GM19193 (cell line): ENCODE results near the gene RAB37.

ENCODE experiments used
- POLR2A ChIP-seq: IDR thresholded peaks from 4 replicates; pipeline ENCODE4 v1.6.1; 2011; ENCODE audit not compliant: insufficient read depth, insufficient read length; ENCODE audit errors: extremely low read depth

The RAB37 gene

DNA sequence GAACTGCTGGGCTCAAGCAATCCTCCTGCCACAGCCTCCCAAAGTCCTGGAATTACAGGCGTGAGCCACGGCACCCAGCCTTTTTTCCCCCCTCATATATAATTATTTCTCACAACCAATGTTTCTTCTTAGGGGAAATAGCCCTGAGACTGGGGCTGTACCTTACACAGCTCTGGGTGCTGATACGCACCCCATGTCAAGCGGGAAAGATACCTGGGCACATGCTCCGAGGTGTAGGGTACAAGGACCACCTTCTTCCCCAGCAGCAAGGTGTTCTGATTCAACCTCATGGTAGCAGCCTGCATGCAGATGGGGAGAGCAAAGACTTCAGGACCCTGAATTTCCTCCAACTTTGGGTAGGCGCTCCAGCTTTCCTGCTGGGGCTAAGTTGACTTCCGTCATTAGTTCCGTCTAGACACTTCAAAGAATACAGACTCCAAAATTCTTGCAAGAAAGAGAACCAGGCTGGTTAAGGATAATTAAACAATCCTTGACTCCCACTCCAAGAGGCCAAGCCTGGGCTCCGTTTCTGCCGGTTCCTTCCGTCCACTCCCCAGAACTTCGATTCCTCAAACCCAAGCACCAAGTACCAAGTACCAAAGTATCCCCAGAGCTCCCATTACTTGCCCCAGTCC lies 38.5 kb downstream of the RAB37 start:
- no peak for TF ChIP-seq POLR2A

DNA sequence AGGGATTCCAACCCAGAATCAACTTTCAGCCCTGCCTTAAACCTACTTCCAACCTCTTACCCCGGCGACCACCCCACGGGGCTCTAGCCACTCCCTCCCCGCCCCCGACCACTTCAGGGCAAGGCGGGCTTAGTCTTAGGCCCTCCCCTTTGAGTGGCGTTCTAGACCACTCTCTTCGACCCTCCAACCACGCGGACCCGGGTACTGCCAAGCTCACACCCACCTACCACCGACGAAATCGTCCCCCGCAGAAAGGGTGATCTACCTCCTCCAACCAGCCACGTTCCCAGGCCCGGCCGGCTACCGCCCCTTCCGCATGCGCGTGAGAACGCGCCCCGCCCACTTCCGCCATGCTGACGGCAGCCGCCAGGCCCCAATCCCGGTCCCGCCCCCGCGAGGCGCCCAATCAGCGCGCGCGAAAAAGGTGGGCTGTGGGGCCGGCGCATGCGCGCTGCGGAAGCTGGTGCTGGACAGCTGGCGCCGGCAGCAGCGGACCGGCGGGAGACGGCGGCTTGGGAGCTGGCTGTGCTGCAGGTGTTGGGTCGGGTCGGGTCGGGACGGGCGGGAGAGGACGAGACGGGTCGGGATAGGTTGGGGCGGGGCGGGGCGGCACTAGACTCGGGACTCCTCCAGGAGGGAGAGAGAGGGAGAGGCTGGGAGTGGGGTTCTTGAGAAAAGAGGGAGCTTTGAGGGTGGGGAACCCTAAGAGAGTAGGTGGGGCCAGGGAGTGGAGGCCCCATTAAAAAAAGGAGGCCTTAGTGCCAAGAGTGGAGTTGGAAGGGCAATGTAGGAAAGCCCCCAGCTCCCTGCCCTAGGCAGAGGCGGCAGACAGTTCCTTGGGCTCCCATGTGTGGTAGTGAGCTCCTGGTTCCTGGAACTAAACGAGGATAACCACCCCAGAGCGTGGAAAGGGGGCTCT lies 39.2 kb downstream of the RAB37 start, which contains the start of gene NAT9:
Gene NAT9, minus strand, starts transcription at position 302 of the 919 bp plus-strand sequence. CDS start 647 bp downstream, outside the sequence.
- TF ChIP-seq POLR2A: peak; percentile 85

DNA sequence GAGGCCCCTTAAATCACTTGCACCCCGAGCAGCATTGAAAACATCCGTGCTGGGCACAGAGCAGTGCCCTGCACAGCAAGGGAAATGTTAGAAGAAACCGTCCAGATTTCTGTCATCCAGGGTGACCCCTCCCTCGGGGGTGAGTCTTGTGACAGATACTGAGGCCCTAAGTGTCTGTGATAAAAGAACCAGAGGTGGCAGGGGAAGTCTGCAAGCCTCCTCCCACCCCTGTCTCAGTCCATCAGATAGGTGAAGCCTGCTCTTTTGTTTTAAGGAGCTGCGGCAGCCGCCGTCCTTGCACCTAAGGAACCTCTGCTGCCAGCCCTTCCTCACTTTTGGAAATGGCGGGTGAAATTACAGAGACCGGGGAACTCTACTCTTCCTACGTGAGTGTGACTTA lies 39.9 kb downstream of the RAB37 start:
- TF ChIP-seq POLR2A: no peak

DNA sequence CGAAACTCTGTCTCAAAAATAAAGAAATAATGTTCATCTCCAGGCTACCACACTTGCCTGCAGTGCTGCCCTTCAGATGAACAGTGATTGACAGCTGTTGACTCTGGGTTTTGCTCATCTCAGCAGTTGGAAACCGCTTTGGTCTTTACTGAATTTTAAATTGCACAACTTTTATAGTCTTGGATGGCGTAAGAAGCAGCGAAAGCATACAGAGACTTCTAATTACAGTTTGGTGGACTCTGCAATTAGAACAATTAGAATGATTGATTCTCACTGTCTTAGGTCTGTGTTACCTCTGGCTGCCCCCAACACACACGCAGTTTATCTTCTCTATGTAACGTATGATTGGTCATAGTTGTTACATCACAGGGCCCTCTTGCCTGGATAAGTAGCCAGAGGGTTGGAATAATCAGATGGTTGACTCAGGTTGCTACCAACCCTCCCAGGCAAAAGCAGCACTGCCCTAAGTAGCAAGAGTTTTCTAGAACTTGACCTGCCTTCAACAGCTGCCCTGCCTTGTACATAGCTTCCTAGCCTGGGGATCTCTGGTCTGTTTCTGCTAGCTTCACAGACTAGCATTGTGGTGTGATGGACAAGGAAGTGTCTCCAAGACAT lies 41.0 kb downstream of the RAB37 start:
- TF ChIP-seq POLR2A: no peak

DNA sequence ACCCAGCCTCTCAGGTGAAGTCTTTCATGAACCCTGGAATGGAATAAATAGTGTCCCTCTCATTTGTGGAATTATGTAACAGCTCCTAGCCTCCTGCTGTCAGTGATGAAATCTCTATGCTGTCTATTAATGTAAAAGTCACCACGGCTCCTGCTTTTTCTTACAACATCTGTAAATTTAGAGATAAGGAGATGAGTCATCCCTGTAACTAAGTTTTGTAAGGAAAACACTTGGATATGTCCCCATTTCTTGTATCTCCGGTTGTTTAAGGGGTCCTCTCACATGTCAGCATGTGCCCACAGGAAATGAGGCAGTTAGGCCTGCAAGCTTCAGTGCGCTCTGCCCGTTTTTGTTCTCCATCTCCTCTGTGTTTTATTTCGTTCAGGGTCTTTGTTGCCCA lies 41.9 kb downstream of the RAB37 start:
- TF ChIP-seq POLR2A: no peak

DNA sequence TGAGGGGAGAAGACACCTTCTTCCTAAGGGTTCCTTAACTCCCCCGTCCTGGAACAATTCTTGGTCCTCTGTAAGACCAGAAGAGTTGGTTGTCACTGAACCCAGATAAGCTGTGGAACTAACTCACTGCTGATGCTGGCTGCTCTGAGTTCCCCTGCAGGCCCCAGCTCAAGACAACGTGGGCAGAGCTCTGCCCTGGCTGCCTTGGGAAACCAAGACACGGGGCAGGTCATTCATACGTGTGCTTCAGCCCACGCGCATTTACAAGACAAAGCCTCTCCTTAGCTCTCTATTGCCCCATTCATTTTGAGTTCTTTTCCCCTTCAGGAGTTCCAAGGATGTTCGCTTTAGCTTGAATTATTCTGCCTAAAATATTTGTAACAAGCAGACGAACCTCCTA lies 42.4 kb downstream of the RAB37 start:
- no peak for TF ChIP-seq POLR2A

DNA sequence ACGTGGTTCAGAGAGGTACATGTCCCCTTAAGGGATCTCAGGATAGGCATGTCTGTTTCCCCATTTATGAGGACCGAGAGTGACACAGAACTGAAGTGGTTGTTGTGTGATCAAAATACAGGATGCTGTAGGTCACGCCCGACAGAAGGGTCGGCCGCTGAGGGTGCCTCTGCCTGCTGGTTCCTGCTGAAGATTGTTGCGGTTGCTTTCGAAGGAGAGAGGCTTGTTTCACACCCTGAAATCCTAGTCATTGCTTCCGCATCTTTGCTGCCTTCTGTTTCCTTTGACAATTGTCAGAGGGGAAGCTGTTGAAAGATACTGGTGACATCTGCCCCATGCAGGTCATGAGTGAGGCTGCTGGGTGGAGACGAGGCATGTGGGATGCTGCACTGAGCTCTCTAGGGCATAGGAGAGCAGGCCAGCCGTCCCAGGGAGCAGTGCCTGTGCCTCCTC lies 42.9 kb downstream of the RAB37 start:
- TF ChIP-seq POLR2A: no peak

DNA sequence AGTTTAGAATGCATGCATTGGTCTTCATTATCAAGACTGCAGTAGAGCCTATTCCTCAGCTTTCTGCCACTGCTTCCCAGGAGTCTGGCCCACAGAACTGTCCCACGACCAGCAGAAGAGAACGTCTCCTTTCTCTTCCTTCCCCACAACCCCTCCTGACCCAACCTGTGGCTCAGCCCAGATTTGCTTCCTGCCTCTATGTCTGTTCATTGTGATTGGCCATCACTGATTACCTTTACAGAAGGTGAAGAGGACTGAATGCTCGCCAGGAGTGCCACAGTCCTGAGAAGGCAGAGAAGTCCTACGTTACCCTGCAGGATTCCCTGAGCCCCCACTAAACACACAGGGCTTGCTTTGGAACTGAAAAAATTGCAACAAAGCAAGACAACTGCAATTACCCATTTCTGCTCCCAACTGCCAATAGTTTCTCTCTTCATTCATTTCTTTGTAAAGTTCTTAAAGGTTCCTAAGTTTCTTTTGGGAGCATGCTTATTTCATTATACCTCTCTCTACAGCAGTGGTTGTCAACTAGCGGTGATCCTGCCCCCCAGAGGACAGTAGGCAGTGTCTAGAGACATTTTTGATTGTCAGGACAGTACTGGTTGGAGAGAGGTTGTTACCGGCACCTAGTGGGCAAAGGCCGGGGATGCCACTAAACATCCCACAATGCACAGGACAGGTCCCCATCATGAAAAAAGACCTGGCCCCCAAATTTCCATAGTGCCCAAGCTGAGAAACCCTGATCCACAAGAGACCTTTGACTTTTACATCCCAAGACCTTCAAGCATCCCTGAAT lies 43.6 kb downstream of the RAB37 start:
- TF ChIP-seq POLR2A: no peak

DNA sequence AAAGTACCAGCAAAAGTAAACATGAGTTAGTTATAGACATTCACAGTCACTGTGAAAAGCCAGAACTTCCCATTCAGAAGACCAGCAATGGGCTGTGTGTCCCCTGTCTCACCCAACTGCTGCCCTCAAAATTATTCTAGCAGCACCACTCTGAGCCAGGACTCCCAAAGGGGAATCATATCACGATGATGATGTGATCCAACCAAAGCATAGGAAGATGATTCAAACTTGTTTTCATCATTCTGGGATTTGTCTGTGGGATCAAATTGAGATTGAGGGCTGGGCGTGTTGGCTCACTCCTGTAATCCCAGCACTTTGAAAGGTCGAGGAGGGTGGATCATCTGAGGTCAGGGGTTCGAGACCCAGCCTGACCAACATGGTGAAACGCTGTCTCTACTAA lies 45.5 kb downstream of the RAB37 start:
- TF ChIP-seq POLR2A: no peak

DNA sequence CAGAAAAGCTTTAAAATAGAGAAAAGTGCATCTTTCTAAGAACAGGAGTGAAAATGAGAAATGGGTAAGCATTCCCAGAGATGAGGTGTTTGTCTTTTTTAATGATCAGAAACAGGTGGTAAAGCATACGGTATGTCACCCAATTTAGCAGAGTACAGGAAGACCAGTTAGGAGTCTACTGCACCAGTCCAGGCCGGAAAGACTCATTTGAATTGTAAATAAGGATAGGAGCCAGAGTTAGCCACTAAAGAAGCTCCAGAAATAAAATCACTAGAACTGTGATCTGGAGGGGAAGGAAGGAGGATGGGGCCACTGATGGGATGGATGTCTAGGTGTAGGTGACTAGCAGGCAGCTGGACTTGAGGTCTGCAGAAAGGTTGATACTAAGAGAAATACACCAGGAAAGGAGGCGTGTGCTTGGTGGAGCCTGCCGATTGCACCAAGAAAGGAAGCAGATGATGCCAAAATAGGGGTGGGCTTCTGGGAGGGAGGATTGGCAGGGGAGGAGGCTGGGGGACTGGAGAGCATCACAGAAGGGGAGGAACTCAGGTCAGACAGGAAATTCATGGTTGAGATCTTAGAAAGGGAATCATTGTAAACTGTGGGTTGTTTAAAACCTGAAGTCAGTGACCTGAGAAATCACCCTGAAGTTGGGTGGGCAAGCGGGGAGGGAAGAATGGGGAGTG lies 47.2 kb downstream of the RAB37 start:
- TF ChIP-seq POLR2A: no peak

DNA sequence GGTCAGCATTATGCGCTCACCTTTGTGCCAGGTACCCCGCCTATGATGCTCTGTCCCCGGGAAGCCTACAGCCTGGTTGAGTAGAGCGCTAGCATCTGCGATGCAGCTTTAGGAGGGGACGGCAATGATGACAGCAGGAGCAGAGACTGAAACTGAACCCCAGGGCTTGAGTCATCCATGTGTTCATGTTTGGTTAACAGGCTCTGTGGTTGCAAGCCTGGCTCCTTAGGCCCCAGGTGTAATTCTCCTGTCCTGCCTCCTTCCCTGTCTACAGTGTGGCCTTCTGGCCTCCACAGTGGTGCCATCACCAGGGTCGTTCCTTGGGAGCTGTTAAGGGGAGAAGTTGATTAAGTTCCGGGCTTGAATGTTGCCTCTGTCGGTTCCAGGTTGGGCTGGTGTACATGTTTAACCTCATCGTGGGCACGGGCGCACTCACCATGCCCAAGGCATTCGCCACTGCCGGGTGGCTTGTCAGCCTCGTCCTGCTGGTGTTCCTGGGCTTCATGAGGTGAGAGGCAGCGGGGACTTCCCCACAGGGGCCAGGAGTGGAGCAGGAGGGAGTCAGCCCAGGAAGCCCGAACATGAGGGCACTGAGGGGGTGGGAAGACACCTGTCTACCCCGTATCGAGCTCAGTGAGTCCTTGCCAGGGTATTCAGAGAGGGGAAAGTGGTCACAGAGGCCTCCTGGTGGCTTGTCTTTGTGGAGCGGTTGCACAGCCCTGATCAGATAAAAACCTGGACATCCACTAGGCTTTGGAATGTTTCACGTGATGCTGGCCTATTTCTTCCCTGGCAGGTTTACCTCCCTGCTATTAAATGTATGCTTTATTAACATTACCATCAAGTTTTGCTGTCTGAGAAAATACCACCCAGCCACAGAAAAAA lies 48.3 kb downstream of the RAB37 start:
- TF ChIP-seq POLR2A: no peak

DNA sequence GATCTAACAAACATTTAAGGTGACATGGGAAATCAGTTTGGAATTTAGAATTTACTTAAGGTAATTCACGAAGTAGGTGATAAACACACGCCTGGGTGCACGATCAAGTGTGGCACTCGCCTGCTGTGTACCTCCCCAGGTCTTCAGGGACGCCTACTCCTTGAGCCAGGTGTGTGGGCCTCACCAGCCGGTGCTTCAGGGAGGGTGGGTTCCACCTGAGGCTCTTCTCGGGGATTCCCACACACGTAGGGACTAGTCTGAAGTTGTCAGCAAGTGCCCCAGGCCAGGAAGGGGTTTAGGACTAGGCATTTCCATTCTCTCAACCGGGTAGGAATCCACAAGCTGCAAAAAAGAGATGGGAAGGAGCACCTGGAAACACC lies 48.9 kb downstream of the RAB37 start:
- no peak for TF ChIP-seq POLR2A

DNA sequence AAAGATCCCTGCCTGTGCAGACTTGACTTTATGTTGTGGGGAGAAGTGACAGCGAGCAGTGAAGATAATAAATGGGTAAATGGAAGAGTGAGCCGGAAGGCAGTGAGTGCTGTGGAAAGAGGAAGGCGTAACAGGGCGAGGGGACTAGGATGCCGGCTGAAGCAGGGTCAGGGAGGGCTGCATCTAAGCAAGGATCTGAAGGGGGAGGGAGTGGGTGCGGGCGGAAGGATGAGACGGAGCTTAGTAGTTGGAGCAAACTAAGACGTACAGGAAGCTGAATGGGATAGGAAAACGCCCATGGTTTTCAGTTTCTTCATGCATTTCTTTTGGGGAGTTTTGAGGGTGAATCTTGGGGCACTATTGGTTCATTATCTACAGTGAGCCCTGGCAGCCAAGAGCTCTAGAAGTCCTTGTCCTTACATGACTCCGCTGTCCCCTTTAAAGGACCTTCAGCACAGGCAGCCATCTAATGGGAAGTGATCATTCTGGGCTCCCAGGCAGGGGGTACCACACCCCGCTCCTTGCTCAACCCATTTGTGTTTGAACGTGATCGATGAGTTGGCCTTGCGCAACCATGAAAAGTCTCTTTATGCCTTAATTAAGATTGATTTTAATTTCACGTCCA lies 49.5 kb downstream of the RAB37 start:
- no peak for TF ChIP-seq POLR2A
